H9 (cell line): ENCODE measurements around the gene DQX1. TPM values are rescaled to one million over a fixed set of nuclear protein-coding genes. Genes with fewer than 3 reads are reported as not detected.

Experiments used
- DNase-seq: peaks from one replicate; pipeline ENCODE4 v3.0.0-alpha.2; 2017
- H2AFZ ChIP-seq: one replicate; pipeline ENCODE4 v1.6.1; 2013; ENCODE audit warnings: mild to moderate bottlenecking, low read length, control low read depth, moderate library complexity
- H2AK5ac ChIP-seq: 2 replicates; pipeline ENCODE4 v1.6.1; 2013; ENCODE audit warnings: low read length, control low read depth, mixed read lengths; ENCODE audit not compliant: insufficient read length
- H2BK120ac ChIP-seq: one replicate; pipeline ENCODE4 v1.6.1; 2013; ENCODE audit warnings: low read depth, mild to moderate bottlenecking, low read length, control low read depth, inconsistent platforms; ENCODE audit not compliant: poor library complexity, severe bottlenecking
- H2BK12ac ChIP-seq: 2 replicates; pipeline ENCODE4 v1.6.1; 2013; ENCODE audit warnings: low read length, control low read depth, mixed read lengths, low read depth; ENCODE audit not compliant: insufficient read length
- H2BK15ac ChIP-seq: 2 replicates; pipeline ENCODE4 v1.6.1; 2013; ENCODE audit warnings: low read depth, low read length, control low read depth
- H2BK20ac ChIP-seq: one replicate; pipeline ENCODE4 v1.6.1; 2013; ENCODE audit warnings: low read depth, mild to moderate bottlenecking, low read length, control low read depth, inconsistent platforms; ENCODE audit not compliant: poor library complexity, severe bottlenecking
- H2BK5ac ChIP-seq: 2 replicates; pipeline ENCODE4 v1.6.1; 2013; ENCODE audit warnings: low read length, control low read depth, mixed read lengths; ENCODE audit not compliant: insufficient read length
- H3K14ac ChIP-seq: 2 replicates; pipeline ENCODE4 v1.6.1; 2013; ENCODE audit warnings: low read length, control low read depth; ENCODE audit not compliant: insufficient read depth
- H3K18ac ChIP-seq: 2 replicates; pipeline ENCODE4 v1.6.1; 2013; ENCODE audit warnings: low read depth, mild to moderate bottlenecking, mixed read lengths, low read length, control low read depth; ENCODE audit not compliant: insufficient read length
- H3K23ac ChIP-seq: 2 replicates; pipeline ENCODE4 v1.6.1; 2013; ENCODE audit warnings: low read length, control low read depth, mixed read lengths, low read depth; ENCODE audit not compliant: insufficient read length
- H3K23me2 ChIP-seq: 2 replicates; pipeline ENCODE4 v1.6.1; 2013; ENCODE audit warnings: low read depth, mild to moderate bottlenecking, mixed read lengths, low read length, control low read depth; ENCODE audit not compliant: insufficient read length, poor library complexity, severe bottlenecking
- H3K27ac ChIP-seq: 2 replicates; pipeline ENCODE4 v1.5.1; 2013; ENCODE audit warnings: low read length, control low read depth, mixed read lengths, low read depth; ENCODE audit not compliant: insufficient read length
- H3K27me3 ChIP-seq: 2 replicates; pipeline ENCODE4 v1.6.1; 2013; ENCODE audit warnings: low read length, control low read depth, inconsistent platforms; ENCODE audit not compliant: insufficient read depth
- H3K4ac ChIP-seq: 2 replicates; pipeline ENCODE4 v1.6.1; 2013; ENCODE audit warnings: low read depth, mild to moderate bottlenecking, control low read depth, inconsistent platforms, low read length, moderate library complexity
- H3K4me1 ChIP-seq: 2 replicates; pipeline ENCODE4 v1.6.1; 2013; ENCODE audit warnings: low read length, control low read depth, inconsistent platforms; ENCODE audit not compliant: insufficient read depth
- H3K4me2 ChIP-seq: 2 replicates; pipeline ENCODE4 v1.6.1; 2013; ENCODE audit warnings: low read length, control low read depth, mixed read lengths; ENCODE audit not compliant: insufficient read length, insufficient read depth
- H3K56ac ChIP-seq: 2 replicates; pipeline ENCODE4 v1.6.1; 2013; ENCODE audit warnings: low read depth, mild to moderate bottlenecking, mixed read lengths, low read length, control low read depth; ENCODE audit not compliant: insufficient read length
- H3K79me1 ChIP-seq: 2 replicates; pipeline ENCODE4 v1.6.1; 2013; ENCODE audit warnings: low read depth, mild to moderate bottlenecking, moderate library complexity, low read length, control low read depth, inconsistent platforms; ENCODE audit not compliant: insufficient read depth, poor library complexity, severe bottlenecking
- H3K79me2 ChIP-seq: 2 replicates; pipeline ENCODE4 v1.6.1; 2013; ENCODE audit warnings: low read length, control low read depth, inconsistent platforms; ENCODE audit not compliant: insufficient read depth
- H3K9ac ChIP-seq: 2 replicates; pipeline ENCODE4 v1.6.1; 2013; ENCODE audit warnings: low read length, control low read depth, mixed read lengths; ENCODE audit not compliant: insufficient read length; ENCODE audit errors: extremely low read depth
- H3K9me3 ChIP-seq: one replicate; pipeline ENCODE4 v1.6.1; 2013; ENCODE audit warnings: low read depth, low read length, inconsistent platforms; ENCODE audit not compliant: control insufficient read depth
- H3T11ph ChIP-seq: one replicate; pipeline ENCODE4 v1.6.1; 2013; ENCODE audit warnings: mild to moderate bottlenecking, low read length, control low read depth, inconsistent platforms
- H4K20me1 ChIP-seq: one replicate; pipeline ENCODE4 v1.6.1; 2013; ENCODE audit not compliant: control insufficient read depth, insufficient read length, insufficient read depth
- H4K5ac ChIP-seq: 2 replicates; pipeline ENCODE4 v1.6.1; 2013; ENCODE audit warnings: low read depth, mild to moderate bottlenecking, mixed read lengths, low read length, control low read depth; ENCODE audit not compliant: insufficient read length
- H4K8ac ChIP-seq: replicated peaks from 2 replicates; pipeline ENCODE4 v1.6.1; 2013; ENCODE audit warnings: low read length, control low read depth, mixed read lengths, low read depth; ENCODE audit not compliant: insufficient read length
- H4K91ac ChIP-seq: 2 replicates; pipeline ENCODE4 v1.6.1; 2013; ENCODE audit warnings: low read depth, mild to moderate bottlenecking, moderate library complexity, mixed read lengths, low read length, control low read depth; ENCODE audit not compliant: insufficient read length
- H3K27ac Mint-ChIP-seq, 3 experiments: 2 replicates in 2 of 3; 3 replicates in 1 of 3; pipeline ENCODE4 v1.8.0; 2020 to 2021; ENCODE audit warnings: mixed read lengths in 3 of 3, mild to moderate bottlenecking in 1 of 3, moderate library complexity in 1 of 3
- H3K27me3 Mint-ChIP-seq: 2 replicates; pipeline ENCODE4 v1.8.0; 2021; ENCODE audit warnings: low read depth, mild to moderate bottlenecking, moderate library complexity, mixed read lengths
- H3K36me3 Mint-ChIP-seq, 3 experiments: 2 replicates in 2 of 3; 3 replicates in 1 of 3; pipeline ENCODE4 v1.8.0; 2020 to 2021; ENCODE audit warnings: low read depth in 3 of 3, mixed read lengths in 3 of 3; ENCODE audit not compliant: insufficient read depth in 1 of 3
- H3K4me1 Mint-ChIP-seq, 2 experiments: 2 replicates each; pipeline ENCODE4 v1.8.0; 2020; ENCODE audit warnings: mixed read lengths in 2 of 2
- H3K4me3 Mint-ChIP-seq, 2 experiments: 2 replicates in 1 of 2; 3 replicates in 1 of 2; pipeline ENCODE4 v1.8.0; 2020 to 2021; ENCODE audit warnings: mild to moderate bottlenecking in 2 of 2, mixed read lengths in 2 of 2, moderate library complexity in 1 of 2
- H3K9me3 Mint-ChIP-seq, 2 experiments: 2 replicates in 1 of 2; 3 replicates in 1 of 2; pipeline ENCODE4 v1.8.0; 2020; ENCODE audit warnings: mild to moderate bottlenecking in 2 of 2, mixed read lengths in 2 of 2, moderate library complexity in 1 of 2
- total RNA-seq: library from RNA; stranded (reverse); gene quantifications from 2 replicates; pipeline ENCODE4 v1.2.1, GENCODE V29; 2021
- TF ChIP-seq, protein P1 (sequence below): fragments of 200-600 bp; sonication (generic); conservative IDR thresholded peaks from 3 replicates; pipeline ENCODE4 v1.8.0; 2021; ENCODE audit warnings: antibody characterized with exemption, mild to moderate bottlenecking

DQX1 gene
- total RNA-seq, 1 experiment from 2014 or later = 0.98 TPM

GRCh38 chr2:74566754-74567085 is 40.7 kb upstream of the DQX1 start:
- Histone ChIP-seq H2AFZ (no peak overlapping the region), H3K79me2 (no peaks in the 10 kb centered on the region), H2BK5ac (no peak overlapping the region), H2BK12ac (no peak overlapping the region), H2BK20ac (no peak overlapping the region), H3K79me1 (no peaks in the 10 kb centered on the region), H2AK5ac (no peak overlapping the region), H3K9me3 (no peaks in the 10 kb centered on the region), H2BK15ac (no peak overlapping the region), H3K18ac (no peak overlapping the region), H3K27ac (no peak overlapping the region), H3K23ac (no peak overlapping the region), H3K4me1 (no peaks in the 10 kb centered on the region), H4K91ac (no peak overlapping the region), H3K14ac (no peak overlapping the region), H3T11ph (no peak overlapping the region), H4K8ac (no peak overlapping the region), H3K4me2 (no peak overlapping the region), H3K4ac (no peak overlapping the region), H3K23me2 (no peaks in the 10 kb centered on the region), H4K20me1 (no peaks in the 10 kb centered on the region), H4K5ac (no peak overlapping the region), H3K27me3 (no peaks in the 10 kb centered on the region), H3K56ac (no peak overlapping the region), H2BK120ac (no peak overlapping the region), H3K9ac (no peak overlapping the region)
- H3K9me3 Mint-ChIP-seq = no peaks in the 10 kb centered on the region
- H3K27ac Mint-ChIP-seq = no peak overlapping the region
- TF ChIP-seq, protein P1, sequence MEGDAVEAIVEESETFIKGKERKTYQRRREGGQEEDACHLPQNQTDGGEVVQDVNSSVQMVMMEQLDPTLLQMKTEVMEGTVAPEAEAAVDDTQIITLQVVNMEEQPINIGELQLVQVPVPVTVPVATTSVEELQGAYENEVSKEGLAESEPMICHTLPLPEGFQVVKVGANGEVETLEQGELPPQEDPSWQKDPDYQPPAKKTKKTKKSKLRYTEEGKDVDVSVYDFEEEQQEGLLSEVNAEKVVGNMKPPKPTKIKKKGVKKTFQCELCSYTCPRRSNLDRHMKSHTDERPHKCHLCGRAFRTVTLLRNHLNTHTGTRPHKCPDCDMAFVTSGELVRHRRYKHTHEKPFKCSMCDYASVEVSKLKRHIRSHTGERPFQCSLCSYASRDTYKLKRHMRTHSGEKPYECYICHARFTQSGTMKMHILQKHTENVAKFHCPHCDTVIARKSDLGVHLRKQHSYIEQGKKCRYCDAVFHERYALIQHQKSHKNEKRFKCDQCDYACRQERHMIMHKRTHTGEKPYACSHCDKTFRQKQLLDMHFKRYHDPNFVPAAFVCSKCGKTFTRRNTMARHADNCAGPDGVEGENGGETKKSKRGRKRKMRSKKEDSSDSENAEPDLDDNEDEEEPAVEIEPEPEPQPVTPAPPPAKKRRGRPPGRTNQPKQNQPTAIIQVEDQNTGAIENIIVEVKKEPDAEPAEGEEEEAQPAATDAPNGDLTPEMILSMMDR = no peak
- H3K4me1 Mint-ChIP-seq = no peaks in the 10 kb centered on the region
- H3K27me3 Mint-ChIP-seq = peaks cover 11% of the 10 kb centered on the region
- no peak overlapping the region for H3K4me3 Mint-ChIP-seq
- DNase-seq = no peak
- no peaks in the 10 kb centered on the region for H3K36me3 Mint-ChIP-seq
